ENCODE results near the gene PRKAG2.
A peak's percentile ranks its signal among the peaks of the same experiment; 100 is the strongest.

The PRKAG2 gene

DNA sequence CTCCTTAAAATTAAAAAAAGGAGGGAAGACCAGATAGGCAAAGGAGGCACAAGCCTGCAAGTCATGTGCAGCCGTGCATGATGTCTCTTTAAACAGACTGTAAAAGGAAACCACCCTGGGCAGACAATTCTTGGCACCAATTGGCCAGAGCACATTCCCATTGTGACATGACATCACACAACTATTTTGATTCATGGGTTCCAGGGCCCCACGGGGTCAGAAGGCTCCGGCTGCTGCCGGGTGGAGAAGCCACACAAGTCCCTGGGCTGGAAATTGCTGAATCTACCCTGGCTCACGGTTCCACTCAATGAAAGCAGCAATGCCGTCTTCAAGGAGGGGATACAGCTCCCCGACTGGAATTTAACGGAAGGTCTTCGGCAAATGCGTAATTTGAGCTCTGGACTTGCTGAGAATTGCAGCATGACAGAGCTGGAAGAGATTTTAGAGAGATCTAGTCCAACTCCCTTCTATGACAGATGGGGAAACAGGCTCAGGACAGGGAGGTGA lies 140.5 kb downstream of the PRKAG2 start:
- no peak for DNase-seq

DNA sequence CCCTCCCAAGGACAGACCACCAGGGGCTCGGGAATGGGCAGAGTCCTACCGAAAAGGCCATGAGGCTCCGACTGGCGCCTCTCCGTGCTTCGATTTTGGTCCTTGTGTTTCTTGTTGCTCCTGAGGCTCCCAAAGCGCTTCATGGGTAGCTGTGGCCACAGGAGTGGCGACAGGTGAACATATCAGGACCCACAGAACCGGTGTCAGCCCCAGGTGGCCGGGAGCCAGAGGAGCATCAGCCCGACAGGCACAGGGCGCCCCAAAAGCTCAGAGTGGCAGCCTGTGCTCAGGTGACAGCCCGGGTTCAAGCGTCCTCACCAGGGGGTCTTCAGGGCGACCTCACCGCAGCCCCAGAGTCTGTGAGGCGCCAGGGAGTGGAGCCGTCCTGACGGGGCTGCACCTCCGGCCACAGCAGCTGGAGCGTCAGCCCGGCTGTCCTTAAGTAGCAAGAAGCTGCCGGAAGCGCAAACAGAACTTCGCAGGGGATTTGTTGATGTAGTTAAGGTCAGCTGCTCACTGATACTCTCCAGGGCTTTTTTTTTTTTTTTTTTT lies 141.0 kb downstream of the PRKAG2 start:
- DNase-seq, result no peak

DNA sequence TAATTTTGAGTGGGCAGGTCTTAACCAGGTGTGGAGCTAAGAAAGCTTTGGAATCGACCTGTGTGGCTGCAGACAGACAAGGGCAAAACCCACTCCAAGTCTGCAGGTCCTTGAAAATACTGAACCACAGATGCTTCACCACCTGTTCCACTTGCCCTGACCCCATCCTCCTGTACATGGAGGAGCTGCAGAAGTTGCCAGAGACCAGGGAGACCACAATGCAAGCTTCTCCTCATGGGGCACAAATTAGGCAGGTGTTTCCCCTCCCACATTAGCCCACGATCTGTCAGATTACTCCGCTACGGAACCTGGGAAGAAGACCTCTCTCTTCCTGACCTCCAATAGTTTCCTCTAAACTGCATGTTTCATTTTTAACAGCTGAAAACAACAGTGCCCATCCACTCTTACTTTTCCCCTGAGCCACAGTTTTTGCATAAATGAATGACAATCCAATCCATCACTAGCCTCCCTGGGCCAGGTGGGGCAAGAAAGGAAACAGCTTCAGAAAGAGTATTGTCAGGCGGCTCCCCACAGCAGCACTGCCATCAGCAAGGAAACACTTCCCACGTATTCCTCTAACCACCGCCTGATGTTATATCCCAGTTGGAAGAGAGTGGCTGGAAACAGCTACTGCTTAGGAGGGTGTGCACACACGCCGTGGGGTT lies 141.6 kb downstream of the PRKAG2 start:
- no peak for DNase-seq

DNA sequence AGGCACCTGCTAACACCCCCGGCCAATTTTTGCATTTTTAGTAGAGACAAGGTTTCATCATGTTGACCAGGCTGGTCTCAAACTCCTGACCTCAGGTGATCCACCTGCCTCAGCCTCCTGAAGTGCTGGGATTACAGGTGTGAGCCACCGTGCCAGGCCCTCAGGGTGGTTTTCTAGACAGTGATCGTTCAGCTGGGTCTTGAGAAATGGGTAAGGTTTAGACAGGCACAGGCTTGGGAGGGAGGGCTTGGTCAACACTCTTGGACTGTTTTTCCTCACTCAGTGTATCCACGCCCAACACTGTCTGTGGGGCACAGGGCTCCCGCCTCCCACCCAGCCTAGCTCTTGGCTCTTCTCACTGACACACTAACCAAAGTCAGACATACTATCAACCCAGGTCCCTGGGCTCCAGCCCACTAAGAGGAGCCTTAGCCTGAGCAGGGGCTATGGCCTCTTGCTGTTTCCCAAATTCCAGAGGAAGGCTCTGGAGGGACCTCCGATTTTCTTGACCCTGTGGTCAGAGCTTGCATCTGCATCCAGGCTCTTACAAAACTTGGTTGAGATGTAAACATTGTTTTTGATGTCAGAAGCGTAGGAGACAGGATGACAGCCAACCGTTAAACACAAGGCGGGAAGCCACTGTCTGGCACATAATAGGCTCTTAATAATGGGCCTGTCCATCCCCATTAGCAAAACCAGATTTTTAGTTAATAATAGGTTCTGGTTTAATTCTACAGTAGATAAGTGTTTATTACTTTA lies 143.9 kb downstream of the PRKAG2 start:
- DNase-seq, result no peak

DNA sequence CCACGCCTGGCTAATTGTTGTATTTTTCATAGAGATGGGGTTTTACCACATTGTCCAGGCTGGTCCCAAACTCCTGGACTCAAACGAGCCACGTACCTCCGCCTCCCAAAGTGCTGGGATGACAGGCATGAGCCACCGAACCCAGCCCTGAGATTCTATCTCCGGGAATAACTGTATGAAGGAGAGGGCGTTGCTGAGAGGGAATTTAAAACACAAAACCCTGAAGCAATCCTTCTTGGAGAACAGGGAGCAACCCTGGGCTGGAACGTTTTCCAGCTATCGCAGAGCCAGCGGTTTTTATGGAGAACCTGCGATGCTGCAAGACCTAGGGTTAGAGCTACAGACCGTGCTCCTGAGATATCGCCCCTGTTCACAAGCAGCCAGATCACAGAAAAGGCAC lies 144.6 kb downstream of the PRKAG2 start:
- no peak for DNase-seq

DNA sequence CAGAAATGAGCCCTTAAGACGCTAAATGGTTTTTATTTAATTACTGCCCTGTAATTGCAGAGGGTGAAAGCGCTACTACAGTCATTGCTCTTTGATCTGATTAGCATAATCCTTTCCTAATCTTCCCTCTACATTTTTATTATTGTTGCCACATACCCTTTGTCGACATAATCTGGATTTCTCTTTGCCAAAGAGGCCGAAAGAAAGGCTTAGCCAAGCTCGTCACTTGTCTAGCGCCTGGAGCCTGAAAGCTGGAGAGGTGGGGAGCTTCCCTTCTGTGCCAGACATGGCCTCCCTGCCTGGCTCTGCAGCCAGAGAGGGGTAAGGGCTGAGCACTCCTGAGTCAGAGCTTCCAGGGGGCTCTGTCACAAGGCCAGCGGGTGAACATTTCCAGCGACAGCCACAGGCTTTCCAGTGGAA lies 145.9 kb downstream of the PRKAG2 start:
- no peak for DNase-seq

DNA sequence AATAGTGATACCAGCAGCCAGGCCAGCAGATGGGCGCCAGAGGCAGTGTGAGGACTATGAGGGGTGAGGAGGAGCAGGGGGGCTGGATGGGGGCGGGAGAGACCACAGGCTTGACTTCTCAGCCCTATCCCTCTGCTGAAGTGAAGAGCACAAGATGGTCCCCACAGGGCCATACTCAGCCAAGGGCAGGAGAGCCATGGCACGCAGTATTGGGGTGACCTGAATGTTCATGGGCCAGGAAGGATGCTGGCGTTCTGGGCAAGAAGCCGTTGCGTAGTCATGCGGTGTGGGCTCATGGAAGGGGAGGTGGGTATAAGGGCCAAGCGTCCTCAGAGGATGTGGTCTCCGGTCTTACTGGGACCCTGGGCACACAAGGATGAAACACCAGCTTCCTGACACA lies 146.3 kb downstream of the PRKAG2 start:
- DNase-seq, result no peak

DNA sequence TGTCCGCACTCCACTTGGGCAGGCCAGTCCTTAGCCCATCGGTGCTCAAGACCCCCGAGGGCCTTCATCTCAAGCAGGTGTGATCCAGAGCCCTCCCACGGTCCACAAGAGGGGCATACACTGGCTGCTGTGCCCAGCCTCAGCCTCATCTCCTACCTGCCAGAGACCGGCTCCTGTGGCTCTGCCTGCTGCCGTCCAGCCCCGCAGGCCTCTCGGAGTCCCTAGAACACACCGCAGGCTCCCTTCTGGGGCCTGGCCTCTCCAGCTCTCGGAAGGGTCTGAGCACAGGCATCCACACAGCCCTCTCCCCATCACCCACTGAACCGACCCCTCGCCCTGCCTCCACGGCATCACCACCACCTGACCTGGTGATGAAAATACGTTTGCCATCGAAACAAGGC lies 147.4 kb downstream of the PRKAG2 start:
- no peak for DNase-seq

DNA sequence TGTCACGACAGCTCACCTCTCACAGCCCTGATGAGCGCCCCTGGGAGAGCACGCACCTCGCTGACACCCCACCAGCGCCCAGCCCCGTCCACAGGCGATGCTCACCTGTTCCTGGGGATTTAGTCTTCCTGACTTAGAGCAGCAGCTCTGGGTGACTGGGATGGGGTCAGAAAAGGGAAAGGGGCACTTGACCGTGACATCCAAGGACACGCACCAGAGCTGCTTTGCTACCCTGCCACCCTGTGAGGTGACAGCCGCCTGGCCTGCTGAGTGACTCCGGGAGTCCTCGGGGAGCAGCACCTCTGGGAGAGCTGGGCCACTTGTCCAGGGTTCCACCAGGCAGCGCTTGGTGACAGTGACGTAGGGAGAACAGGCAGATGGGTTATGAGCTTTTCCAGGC lies 148.2 kb downstream of the PRKAG2 start:
- no peak for DNase-seq

DNA sequence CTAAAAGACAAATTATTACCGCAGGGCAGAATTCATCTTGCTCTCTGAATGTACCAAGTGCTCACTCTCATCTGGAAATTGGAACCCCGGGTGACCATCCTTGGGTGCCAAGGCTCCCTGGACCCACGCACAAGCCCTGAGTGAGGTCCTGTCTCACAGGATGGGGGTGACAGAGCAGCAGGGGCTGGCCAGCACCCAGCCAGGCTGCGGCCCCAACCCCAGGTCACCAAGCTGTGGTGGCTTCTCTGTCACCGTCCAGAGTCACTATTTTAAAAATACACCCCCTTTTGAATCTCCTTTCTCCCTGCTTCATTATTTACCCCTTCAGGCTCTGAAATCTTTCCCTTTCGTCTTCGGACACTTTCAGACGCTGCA lies 148.6 kb downstream of the PRKAG2 start:
- no peak for DNase-seq

DNA sequence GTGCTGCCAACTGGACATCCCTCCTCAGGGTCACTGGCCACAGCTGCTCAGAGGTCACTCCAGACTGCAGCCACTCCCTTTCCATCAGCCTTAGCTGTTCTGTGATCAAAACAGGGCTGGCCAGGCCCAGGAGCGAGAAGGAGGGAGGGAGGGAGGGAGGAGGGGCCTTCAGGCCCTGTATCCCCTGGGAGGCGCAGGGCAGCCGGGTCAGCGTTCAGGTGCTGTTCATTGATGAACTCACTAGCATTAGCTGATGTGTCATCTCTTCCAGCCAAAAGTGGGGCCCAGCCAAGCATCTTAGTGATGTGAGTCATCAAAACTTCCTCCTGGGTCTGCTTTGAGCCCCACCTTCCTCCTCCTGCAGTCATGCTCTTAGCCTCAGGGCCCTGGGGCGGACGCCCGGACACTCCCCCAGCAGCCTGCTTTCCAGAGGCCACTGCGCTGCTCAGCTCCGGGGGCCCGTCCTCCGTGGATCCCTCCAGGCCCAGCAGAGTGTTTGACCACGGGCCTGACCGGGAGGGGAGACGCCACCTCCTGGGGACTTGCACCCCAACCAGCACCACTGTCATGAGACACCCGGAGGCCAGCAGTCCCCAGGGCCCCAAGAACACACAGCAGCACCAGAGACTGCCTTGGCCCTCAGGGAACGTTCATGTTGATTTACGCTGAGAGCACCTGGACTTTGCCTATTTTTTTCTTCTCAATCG lies 149.2 kb downstream of the PRKAG2 start:
- DNase-seq, result peak; percentile 72

DNA sequence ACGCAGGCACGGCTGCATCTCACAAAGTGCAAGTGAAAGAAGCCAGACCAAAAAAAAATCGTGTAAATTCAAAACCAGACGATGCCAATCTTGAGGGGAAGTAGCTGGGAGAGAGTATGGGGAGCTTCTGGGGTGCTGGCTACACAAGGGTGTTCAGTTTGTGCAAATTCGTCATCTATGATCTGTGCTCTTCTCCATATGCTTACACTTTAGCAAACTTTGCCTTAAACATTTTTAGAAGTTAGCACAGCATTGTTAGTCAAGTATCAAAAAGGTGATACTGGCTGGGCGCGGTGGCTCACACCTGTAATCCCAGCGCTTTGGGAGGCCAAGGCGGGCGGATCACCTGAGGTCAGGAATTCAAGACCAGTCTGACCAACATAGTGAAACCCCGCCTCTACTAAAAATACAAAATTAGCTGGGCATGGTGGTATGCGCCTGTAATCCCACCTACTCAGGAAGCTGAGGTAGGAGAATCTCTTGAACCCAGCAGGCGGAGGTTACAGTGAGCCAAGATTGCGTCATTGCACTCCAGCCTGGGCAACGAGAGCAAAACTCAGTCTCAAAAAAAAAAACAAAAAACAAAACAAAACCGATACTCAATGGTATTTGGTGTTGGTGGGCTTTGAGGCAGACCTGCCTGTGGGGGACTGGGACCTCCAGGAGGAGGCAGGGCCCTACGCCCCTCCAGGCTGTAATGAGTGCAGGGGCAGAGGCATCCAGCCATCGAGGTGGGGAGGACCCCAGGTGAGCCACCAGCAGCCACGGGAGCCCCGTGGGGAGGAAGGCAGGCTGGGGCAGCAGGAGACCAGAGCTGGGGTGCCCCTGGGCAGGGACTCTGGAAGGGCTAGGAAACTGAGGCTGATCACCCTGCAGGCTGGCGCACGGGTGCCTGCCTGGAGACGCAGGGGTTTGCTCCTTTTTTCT lies 150.0 kb downstream of the PRKAG2 start:
- no peak for DNase-seq

DNA sequence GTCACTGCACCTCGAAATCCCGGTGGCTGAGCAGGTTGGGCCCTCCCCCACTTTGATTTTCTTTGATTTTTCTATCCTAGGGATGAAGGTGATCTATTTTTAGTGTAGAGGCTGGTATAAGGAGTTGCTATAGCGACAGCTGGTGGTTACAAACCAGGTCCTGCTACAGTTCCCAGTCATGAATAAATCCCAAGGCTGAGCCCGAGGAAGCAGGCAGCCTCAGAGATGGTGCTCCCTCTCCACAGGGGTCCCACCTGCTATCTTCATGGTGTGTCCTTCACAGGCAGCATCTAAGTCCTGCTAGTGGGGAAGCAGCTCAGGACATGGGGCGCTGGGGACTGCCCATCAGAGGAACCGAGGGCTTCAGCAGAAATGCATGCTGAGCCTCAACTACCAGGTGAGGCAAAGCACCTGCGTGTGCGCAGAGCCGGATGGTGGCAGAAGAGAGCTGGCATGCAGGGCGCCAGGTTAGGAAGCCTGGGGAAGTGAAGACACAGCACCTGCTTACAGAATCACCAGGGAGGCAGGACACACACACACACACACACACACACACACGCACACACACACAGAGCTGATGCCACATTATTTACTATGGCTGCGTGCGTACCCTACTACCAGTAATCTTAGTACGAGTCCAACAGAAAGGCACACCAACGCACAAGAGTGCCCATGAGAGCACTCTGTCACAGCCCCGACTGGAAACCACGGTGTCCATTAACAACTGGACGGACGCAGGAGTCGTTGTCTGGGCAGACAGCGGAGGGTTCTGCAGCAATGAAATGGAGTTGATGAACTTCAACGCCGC lies 150.9 kb downstream of the PRKAG2 start:
- no peak for DNase-seq

DNA sequence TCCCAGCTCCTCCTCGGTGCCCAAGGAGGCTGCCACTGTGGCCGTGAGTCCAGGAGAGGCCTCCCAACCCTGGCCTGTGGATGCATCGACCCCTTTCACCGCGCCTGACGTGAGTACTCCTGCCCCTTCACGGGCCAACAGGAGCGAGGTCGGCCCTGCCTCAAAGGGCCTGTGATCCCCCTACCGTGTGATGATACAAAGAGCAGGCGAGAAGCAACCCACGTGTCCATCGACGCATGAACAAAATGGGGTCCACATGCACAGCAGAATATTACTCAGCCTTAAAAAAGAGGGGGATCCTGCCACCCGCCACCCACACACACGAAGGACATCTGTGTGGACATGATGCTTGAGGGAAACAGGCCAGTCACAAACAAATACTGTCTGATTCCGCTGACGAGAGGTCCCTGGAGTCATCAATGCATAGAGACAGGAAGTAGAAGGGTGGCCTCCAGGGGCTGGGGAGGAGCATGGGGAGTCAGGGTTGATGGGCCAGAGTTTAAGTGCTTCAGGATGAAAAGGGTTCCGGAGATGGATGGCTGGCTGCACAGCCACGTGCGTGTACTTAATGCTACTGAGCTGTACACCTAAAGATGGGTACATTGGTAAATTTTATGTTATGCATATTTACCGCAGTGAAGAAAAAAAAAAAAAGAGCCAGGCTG lies 151.9 kb downstream of the PRKAG2 start:
- no peak for DNase-seq

DNA sequence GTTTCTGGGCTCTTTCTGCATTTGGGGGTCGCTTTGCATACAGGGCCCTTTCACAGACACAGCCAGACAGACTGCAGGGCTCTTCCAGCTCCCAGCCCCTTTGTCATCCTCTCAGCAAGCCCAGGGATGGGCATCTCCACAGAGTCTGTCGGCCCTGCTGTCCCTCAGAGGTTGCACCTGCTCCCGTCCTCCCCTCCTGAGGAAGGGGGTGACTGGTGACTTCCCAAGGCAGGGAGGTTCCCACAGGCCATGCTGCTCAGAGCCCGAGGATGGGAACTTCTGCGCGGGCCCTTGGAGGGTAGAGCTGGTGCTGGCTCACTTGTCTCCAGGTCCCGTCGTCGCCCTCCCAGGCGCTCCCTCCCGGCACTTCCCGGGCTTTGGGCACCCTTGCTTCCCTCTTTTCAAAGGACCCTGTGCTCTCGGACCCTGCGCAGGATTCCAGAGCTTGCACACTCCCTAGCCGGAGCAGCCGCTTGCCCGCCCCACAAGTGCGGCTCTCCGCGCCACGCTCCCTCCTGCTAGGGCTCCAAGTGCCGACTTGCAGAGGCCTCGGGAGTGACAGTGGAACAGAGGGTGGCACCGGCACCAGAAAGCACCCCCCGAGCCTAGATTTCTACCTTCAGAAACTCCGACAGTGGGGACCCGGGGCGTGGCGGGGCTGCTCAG lies 152.5 kb downstream of the PRKAG2 start:
- no peak for DNase-seq

DNA sequence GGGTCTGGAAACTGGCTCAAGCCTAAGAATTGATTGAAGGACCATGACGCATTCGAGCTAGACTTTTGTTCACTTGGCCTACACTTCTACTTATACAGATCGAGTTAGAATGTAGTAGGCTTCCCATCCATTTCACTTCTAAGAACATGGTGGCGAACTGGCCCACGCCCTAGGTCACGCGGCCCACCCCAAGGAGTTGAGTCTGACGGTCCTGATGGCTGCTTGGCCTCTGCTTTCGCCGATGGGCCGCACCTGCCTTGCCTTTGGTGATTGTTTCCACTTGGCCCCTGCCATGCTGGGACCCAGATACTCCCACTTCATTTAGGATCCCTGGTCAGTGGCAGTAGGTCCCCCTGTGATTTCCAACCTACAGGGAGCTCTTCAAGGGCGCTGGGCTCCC lies 153.6 kb downstream of the PRKAG2 start:
- DNase-seq, result no peak

DNA sequence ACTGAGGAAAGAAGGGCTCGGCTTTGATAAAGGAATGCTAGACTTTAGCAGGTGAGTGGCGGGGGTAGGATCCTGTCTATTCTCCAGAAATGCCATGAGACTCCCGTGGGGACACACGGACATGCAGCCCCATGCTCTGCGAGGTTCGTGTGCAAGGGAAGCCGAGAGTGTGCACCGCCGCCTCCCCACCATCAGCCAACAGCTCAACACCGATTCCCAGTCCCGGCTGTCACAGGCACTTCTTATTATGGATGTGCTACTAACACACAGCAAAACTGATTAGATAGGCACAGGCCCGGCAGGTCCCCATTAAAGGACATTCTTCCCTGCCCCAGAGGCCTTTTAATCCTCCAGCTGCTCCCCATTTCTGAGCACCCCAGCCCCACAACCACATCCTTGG lies 154.4 kb downstream of the PRKAG2 start:
- no peak for DNase-seq

DNA sequence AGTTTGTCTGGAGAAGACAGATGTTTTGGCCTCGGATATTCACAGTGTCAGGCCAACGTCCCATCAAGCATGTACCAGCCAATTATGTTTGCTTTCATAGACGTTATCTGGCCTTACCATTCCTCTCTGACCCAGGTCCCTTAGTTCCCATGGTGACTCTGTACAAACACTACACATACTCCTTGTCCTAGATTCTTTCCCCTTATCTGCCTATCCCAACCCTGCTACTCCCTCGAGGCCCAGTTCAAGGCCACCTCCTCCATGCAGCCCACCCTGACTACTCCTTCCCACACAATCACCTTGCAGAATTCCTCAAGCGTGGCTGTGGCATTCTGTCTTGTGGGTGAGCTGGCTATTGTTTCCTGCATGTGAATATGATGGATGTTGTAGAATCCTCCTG lies 155.2 kb downstream of the PRKAG2 start:
- no peak for DNase-seq

DNA sequence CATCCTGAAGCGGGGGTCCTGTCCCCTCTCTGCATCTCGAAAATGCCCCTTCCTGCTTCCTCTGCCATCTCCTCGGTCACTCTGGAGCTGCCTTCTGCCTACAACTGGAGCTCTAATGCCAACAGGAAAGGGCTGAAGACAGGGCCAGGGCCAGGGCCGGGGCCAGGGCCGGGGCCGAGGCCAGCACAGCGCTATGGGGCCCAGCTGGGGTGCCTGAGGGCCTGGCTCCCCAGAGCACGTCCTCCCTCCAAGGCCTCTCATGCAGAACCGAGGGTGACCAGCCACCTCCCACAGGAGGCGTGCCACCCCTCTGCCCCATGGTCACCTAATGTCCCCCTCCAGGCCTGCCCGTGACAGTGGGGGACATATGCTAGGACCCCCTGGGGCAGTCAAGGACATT lies 155.7 kb downstream of the PRKAG2 start:
- DNase-seq, result no peak

DNA sequence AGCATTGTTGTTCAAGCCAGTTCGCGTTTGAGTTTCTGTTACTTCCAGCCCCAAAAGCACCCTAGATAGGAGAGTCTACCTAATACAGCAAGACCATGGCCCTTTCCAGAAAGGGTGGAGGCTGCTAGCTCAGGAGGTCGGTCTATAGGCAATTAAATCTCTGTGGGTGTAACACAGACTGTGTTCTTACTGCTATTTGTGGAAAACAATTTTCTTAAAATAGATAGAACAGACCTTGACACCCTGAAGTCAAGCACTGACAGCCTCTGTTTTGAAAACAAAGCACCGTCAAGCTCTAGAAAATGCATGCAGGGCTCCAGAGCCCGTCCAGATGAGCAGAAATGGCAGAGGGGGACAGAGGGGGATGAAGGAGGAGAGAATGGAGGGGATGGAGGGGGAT lies 156.6 kb downstream of the PRKAG2 start:
- no peak for DNase-seq

DNA sequence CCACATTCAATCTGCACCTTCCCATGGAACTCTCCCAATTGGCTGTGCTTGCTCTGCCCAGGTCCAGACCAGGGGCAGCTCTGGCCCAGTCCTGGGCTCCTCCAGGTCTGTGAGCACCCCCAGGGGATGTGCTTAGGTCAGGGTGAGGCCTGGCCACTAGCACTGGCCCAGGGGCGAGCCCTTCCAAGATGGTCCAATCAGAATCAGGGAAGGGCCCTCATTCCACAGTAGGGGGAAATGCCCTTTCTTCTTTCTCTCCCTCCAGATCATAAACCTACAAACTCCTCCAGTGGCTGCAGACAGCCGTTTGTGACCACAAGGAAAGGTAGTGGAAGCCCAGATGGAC lies 157.0 kb downstream of the PRKAG2 start:
- DNase-seq, result no peak
